ENCODE data around the gene MAP3K9. TPM values are rescaled to one million over a fixed set of nuclear protein-coding genes. Genes with fewer than 3 reads are reported as not detected.

Gene MAP3K9
- total RNA-seq, 2 donors from 2014 or later, result 1.6 to 3.2 TPM

- H3K27ac ChIP-seq, result no peak overlapping the region
- H3K4me3 ChIP-seq, result no peak overlapping the region
- no peak for TF ChIP-seq CTCF (IDR thresholded peaks at IDR 0.05)
- H3K4me1 ChIP-seq, result no peaks in the 10 kb centered on the region
- DNase-seq (ENCODE audit: low spot score), result no peak
- no peaks in the 10 kb centered on the region for H3K27me3 ChIP-seq
- H3K9me3 ChIP-seq, result no peaks in the 10 kb centered on the region
- H3K36me3 ChIP-seq, result no peaks in the 10 kb centered on the region
Observed at GRCh38 chr14:70744641-70745040, 64.7 kb downstream of the MAP3K9 start.

- no peak for TF ChIP-seq CTCF (IDR thresholded peaks at IDR 0.05)
- Histone ChIP-seq H3K4me1 (no peaks in the 10 kb centered on the region), H3K4me3 (no peak overlapping the region), H3K27me3 (no peaks in the 10 kb centered on the region), H3K27ac (no peak overlapping the region), H3K9me3 (no peaks in the 10 kb centered on the region), H3K36me3 (no peaks in the 10 kb centered on the region)
- DNase-seq (ENCODE audit: low spot score), result no peak
Observed at GRCh38 chr14:70742316-70742715, 67.0 kb downstream of the MAP3K9 start.

DNA sequence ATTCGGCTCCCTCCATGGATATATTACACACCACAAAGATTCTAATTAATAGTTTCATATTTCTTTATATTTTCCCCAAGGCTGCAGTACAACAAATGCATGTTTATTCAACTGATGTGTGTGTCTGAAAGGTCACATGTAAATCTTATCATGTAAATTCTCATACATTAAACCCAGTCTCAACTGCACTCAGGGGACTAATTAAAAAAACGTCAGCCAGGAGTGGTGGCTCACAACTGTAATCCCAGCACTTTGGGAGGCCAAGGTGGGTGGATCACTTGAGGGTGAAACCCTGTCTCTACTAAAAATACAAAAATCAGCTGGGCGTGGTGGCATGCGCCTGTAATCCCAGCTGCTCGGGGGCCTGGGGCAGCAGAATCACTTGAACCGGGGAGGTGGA lies 67.8 kb downstream of the MAP3K9 start:
- no peak for DNase-seq (ENCODE audit: low spot score)
- H3K27me3 ChIP-seq, result no peaks in the 10 kb centered on the region
- H3K4me1 ChIP-seq, result no peaks in the 10 kb centered on the region
- H3K4me3 ChIP-seq, result no peak overlapping the region
- no peak for TF ChIP-seq CTCF (IDR thresholded peaks at IDR 0.05)
- H3K9me3 ChIP-seq, result no peaks in the 10 kb centered on the region
- H3K27ac ChIP-seq, result no peak overlapping the region
- no peaks in the 10 kb centered on the region for H3K36me3 ChIP-seq

- H3K4me1 ChIP-seq, result no peaks in the 10 kb centered on the region
- no peaks in the 10 kb centered on the region for H3K36me3 ChIP-seq
- H3K27ac ChIP-seq, result no peak overlapping the region
- H3K9me3 ChIP-seq, result no peaks in the 10 kb centered on the region
- H3K4me3 ChIP-seq, result no peak overlapping the region
- TF ChIP-seq CTCF (IDR thresholded peaks at IDR 0.05), result no peak
- DNase-seq (ENCODE audit: low spot score), result no peak
- H3K27me3 ChIP-seq, result no peaks in the 10 kb centered on the region
Observed at GRCh38 chr14:70735043-70735442, 74.3 kb downstream of the MAP3K9 start.

- no peak for TF ChIP-seq CTCF (IDR thresholded peaks at IDR 0.05)
- H3K4me1 ChIP-seq, result peaks cover 0 to 10% of the 10 kb centered on the region in 2 donors
- H3K36me3 ChIP-seq, result no peaks in the 10 kb centered on the region
- no peak overlapping the region for H3K4me3 ChIP-seq
- no peak overlapping the region for H3K27ac ChIP-seq
- no peaks in the 10 kb centered on the region for H3K27me3 ChIP-seq
- no peak for DNase-seq (ENCODE audit: low spot score)
- no peaks in the 10 kb centered on the region for H3K9me3 ChIP-seq
Observed at GRCh38 chr14:70731447-70732239, 77.7 kb downstream of the MAP3K9 start.

- DNase-seq (ENCODE audit: low spot score), result no peak
- H3K27me3 ChIP-seq, result no peaks in the 10 kb centered on the region
- H3K27ac ChIP-seq, result no peak overlapping the region
- H3K9me3 ChIP-seq, result no peaks in the 10 kb centered on the region
- TF ChIP-seq CTCF (IDR thresholded peaks at IDR 0.05), result no peak
- no peaks in the 10 kb centered on the region for H3K36me3 ChIP-seq
- peaks cover 0 to 16% of the 10 kb centered on the region in 2 donors for H3K4me1 ChIP-seq
- H3K4me3 ChIP-seq, result no peak overlapping the region
Observed at GRCh38 chr14:70730393-70730792, 78.9 kb downstream of the MAP3K9 start.
